Activated CD8-positive, alpha-beta T cell treated with anti-CD3 and anti-CD28 coated beads for 36 hours (primary cell): ENCODE measurements around the gene CTCFL. TPM values are rescaled to one million over a fixed set of nuclear protein-coding genes. Genes with fewer than 3 reads are reported as not detected.

ENCODE experiments used
- ATAC-seq: fragments of 200-7000 bp; cut with Tn5 transposase; one replicate; pipeline ENCODE4 v1.10.0; 2021; ENCODE audit warnings: mild to moderate bottlenecking, moderate library complexity
- CTCF ChIA-PET: fragments of 350-600 bp; sonication (Branson Sonifier 250); formaldehyde crosslinking; loops from one replicate; lab custom pipeline; 2021; ENCODE audit warnings: antibody characterized with exemption; lab: Charles Lee
- POLR2A ChIA-PET: fragments of 350-600 bp; sonication (Branson Sonifier 250); formaldehyde crosslinking; loops from one replicate; lab custom pipeline; 2021; ENCODE audit warnings: antibody characterized with exemption; lab: Charles Lee
- DNase-seq: peaks from one replicate; pipeline ENCODE4 v3.0.0-alpha.2; 2020
- H3K27ac Mint-ChIP-seq: one replicate; pipeline ENCODE4 v1.8.0; 2021; ENCODE audit warnings: mild to moderate bottlenecking, mixed read lengths
- H3K27me3 Mint-ChIP-seq: one replicate; pipeline ENCODE4 v1.8.0; 2021; ENCODE audit warnings: mixed read lengths
- H3K36me3 Mint-ChIP-seq: one replicate; pipeline ENCODE4 v1.8.0; 2021; ENCODE audit warnings: low read depth, mixed read lengths
- H3K4me1 Mint-ChIP-seq: one replicate; pipeline ENCODE4 v1.8.0; 2021; ENCODE audit warnings: low read depth, mixed read lengths
- H3K4me3 Mint-ChIP-seq: one replicate; pipeline ENCODE4 v1.8.0; 2021; ENCODE audit warnings: mild to moderate bottlenecking, moderate library complexity, mixed read lengths
- H3K9me3 Mint-ChIP-seq: one replicate; pipeline ENCODE4 v1.8.0; 2021; ENCODE audit warnings: mixed read lengths
- intact Hi-C: fragments of 100-400 bp; cut with micrococcal nuclease; formaldehyde crosslinking; loops from one replicate; pipeline ENCODE4 v1.10.0; 2022
- total RNA-seq, 2 experiments: library from RNA; stranded (reverse); gene quantifications; one replicate each; pipeline ENCODE4 v1.2.3, GENCODE V29; 2021
- TF ChIP-seq, protein P1 (sequence below): fragments of 200-600 bp; IDR thresholded peaks from one replicate; pipeline ENCODE4 v1.8.0; 2022; ENCODE audit warnings: antibody characterized with exemption, mild to moderate bottlenecking

Gene CTCFL
- total RNA-seq, 2 experiments from 2014 or later: not detected

DNA sequence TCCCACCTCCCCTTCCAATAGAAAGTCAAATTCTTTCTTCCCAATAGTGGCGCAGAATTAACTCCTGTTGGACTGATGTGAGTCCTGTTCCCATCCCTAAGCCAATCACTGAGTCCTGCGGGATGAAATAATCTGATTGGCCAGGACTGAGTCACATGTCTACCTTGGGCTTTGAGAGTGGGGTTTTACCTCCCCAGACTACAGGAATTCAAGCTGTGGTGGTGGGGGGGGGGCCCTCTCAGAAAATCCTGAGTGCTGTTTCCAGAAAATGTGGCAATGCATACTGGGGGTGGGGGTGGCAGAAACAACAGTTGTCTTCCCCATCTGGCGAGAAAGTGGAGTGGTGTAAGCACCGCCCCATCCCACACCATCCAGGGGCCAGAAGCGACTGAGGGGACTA is 65.7 kb downstream of the CTCFL start:
- Mint-ChIP-seq H3K4me1 (no peaks in the 10 kb centered on the region), H3K4me3 (no peak overlapping the region), H3K27me3 (no peaks in the 10 kb centered on the region), H3K36me3 (no peaks in the 10 kb centered on the region), H3K27ac (no peak overlapping the region), H3K9me3 (no peaks in the 10 kb centered on the region)
- ChIA-PET POLR2A (no interaction called here), CTCF (no interaction called here)
- DNase-seq (no peak), ATAC-seq (no peak)
- TF ChIP-seq, protein P1, sequence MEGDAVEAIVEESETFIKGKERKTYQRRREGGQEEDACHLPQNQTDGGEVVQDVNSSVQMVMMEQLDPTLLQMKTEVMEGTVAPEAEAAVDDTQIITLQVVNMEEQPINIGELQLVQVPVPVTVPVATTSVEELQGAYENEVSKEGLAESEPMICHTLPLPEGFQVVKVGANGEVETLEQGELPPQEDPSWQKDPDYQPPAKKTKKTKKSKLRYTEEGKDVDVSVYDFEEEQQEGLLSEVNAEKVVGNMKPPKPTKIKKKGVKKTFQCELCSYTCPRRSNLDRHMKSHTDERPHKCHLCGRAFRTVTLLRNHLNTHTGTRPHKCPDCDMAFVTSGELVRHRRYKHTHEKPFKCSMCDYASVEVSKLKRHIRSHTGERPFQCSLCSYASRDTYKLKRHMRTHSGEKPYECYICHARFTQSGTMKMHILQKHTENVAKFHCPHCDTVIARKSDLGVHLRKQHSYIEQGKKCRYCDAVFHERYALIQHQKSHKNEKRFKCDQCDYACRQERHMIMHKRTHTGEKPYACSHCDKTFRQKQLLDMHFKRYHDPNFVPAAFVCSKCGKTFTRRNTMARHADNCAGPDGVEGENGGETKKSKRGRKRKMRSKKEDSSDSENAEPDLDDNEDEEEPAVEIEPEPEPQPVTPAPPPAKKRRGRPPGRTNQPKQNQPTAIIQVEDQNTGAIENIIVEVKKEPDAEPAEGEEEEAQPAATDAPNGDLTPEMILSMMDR: no peak
- intact Hi-C loops: no loop called here

DNA sequence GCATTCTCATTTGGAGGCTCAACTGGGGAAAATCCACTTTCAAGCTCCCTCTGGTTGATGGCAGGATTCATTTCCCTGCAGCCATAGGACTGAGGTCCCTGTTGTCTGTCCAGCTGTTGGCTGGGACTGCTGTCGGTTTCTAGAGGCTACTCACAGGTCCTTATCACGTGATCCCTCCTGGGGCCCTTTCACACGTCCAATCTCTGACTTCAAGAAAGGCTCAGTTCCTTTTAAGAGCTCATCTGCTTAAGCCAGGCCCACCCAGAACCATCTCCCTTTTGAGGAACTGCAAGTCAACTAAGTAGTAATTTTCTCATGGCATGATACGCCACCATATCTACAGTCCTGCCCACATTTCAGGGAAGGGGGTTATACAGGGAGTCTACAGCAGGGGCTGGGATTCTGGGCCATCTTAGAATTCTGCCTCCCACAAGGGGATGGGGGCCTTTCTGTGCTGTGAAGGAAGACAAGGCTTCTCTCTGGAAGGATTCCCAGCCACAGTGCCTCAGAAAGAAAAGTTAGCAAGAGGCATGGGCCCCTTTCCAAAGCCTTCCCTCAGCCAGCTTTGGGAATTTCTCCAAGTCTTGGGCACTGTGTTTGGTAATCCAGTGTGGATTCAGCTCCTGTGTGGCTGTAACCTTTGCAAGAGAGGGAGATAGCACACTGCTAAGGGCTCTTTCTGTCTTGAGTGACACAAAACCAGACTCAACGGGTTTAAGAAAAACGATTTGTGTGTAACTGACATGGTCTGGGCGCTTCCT is 66.4 kb downstream of the CTCFL start:
- Mint-ChIP-seq H3K27me3 (no peaks in the 10 kb centered on the region), H3K4me3 (no peak overlapping the region), H3K4me1 (no peaks in the 10 kb centered on the region), H3K9me3 (no peaks in the 10 kb centered on the region), H3K27ac (no peak overlapping the region), H3K36me3 (no peaks in the 10 kb centered on the region)
- CTCF ChIA-PET: no interaction called here
- intact Hi-C loops: no loop called here
- no peak for ATAC-seq
- POLR2A ChIA-PET: no interaction called here
- DNase-seq: no peak
- TF ChIP-seq, protein P1: no peak

DNA sequence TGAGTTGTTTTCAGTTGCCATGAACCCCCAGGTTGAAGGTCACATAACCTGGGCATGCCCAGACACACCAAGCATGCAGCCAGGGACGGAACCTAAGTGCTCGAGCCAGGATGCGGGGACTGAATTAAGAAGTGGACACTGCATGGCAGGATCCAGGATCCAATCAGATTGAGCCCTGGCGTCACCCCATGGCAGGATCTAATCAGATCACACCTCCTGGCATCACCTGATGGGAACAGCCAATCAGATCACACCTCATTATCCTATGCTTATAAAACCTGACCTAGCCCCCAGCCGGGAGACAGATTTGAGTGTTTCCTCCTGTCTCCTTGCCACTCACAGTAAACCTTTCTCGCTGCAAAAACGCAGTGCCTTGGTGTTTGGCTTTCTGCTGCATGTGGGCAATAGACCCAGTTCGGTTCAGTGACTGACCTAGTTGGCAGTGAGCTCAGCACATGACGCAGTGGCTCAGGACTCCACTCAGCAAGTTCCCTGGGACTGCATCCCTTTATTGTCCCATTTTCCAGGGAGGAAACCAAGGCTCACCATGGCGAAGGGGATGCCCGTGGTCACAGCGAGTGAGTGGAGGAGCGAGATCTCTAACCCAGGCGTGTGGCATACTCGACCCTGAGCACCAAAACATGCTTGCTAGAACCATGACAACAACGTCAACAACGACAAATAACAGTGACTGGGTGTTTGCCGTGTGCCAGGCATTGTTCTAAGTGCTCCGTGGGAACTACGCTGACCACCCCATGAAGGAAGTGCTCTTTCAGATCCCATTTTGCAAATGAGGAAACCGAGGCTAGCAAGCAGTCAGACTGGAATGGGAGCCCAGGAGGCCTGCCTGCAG is 67.5 kb downstream of the CTCFL start:
- H3K27me3 Mint-ChIP-seq: no peaks in the 10 kb centered on the region
- H3K4me3 Mint-ChIP-seq: no peak overlapping the region
- ATAC-seq (no peak), DNase-seq (no peak)
- POLR2A ChIA-PET: no interaction called here
- no peaks in the 10 kb centered on the region for H3K9me3 Mint-ChIP-seq
- H3K36me3 Mint-ChIP-seq: peaks cover under 1% of the 10 kb centered on the region
- CTCF ChIA-PET: no interaction called here
- TF ChIP-seq, protein P1: no peak
- intact Hi-C loops: no loop called here
- H3K27ac Mint-ChIP-seq: no peak overlapping the region
- H3K4me1 Mint-ChIP-seq: peaks cover 2% of the 10 kb centered on the region

DNA sequence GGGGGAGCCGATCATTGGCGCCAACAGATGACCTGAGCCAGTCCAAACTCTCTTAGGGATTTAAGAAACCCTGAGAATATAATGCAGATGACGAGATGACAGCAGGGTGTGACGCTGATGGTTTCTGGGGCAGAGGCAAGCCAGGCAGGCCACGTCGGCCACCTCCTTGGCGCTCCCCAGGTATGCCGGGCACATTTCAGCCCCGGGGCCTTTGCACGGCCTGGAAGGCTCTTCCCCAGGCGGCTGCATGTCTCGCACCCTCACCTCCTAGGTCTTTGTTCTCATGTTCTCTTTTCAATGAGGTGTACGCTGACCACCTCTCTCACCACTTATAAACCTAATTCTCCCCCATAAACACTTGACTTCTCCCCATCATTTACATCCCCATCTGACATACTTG is 68.8 kb downstream of the CTCFL start:
- Mint-ChIP-seq H3K4me3 (no peak overlapping the region), H3K4me1 (peaks cover 15% of the 10 kb centered on the region), H3K36me3 (peaks cover 5% of the 10 kb centered on the region), H3K27ac (no peak overlapping the region), H3K27me3 (no peaks in the 10 kb centered on the region), H3K9me3 (peaks cover 4% of the 10 kb centered on the region)
- ChIA-PET POLR2A (interaction anchor here (1.1 to 1.8 kb wide), 2 partner anchors 8 to 16 kb away, joined by 3 to 5 read pairs; no protein-coding TSS in a partner anchor), CTCF (no interaction called here)
- TF ChIP-seq, protein P1: no peak
- intact Hi-C loops: no loop called here
- ATAC-seq (no peak), DNase-seq (no peak)

- Mint-ChIP-seq H3K27ac (no peak overlapping the region), H3K9me3 (peaks cover 4% of the 10 kb centered on the region), H3K27me3 (no peaks in the 10 kb centered on the region), H3K36me3 (peaks cover 5% of the 10 kb centered on the region), H3K4me3 (no peak overlapping the region), H3K4me1 (peaks cover 22% of the 10 kb centered on the region)
- DNase-seq: no peak
- TF ChIP-seq, protein P1: no peak
- ATAC-seq: no peak
- ChIA-PET CTCF (interaction anchor here (1.2 kb wide), 1 partner anchor 73 kb away, joined by 3 read pairs; no protein-coding TSS in a partner anchor), POLR2A (interaction anchor here (1.1 to 1.8 kb wide), 2 partner anchors 9 to 17 kb away, joined by 3 to 5 read pairs; no protein-coding TSS in a partner anchor)
- intact Hi-C loops: no loop called here
These were observed 69.6 kb downstream of the CTCFL start for GRCh38 chr20:57455386-57455785.
